WTC11 (cell line): Measurements from ENCODE around the gene KITLG. TPM values are rescaled to one million over a fixed set of nuclear protein-coding genes. Genes with fewer than 3 reads are reported as not detected.

Source experiments
- ATF1 ChIP-seq: sonication (generic); formaldehyde crosslinking; IDR thresholded peaks from 2 replicates; pipeline ENCODE4 v1.8.1; 2023; ENCODE audit warnings: mild to moderate bottlenecking, moderate library complexity, missing genetic modification reagents
- CREM ChIP-seq: sonication (generic); formaldehyde crosslinking; IDR thresholded peaks from 2 replicates; pipeline ENCODE4 v1.8.1; 2022; ENCODE audit warnings: mild to moderate bottlenecking, missing genetic modification reagents, moderate library complexity
- FOXK1 ChIP-seq: sonication (generic); formaldehyde crosslinking; IDR thresholded peaks from 2 replicates; pipeline ENCODE4 v1.8.0; 2022; ENCODE audit warnings: mild to moderate bottlenecking, moderate library complexity, missing genetic modification reagents
- GRHL2 ChIP-seq: fragments of 250-450 bp; sonication (Bioruptor Pico); IDR thresholded peaks from 2 replicates; pipeline ENCODE4 v1.8.0; 2022; ENCODE audit warnings: mild to moderate bottlenecking, moderate library complexity; ENCODE audit not compliant: insufficient replicate concordance, severe bottlenecking
- IRF2 ChIP-seq: sonication (generic); formaldehyde crosslinking; IDR thresholded peaks from 2 replicates; pipeline ENCODE4 v1.8.0; 2022; ENCODE audit warnings: low read depth, missing genetic modification reagents, borderline replicate concordance
- MYBL2 ChIP-seq: sonication (generic); formaldehyde crosslinking; IDR thresholded peaks from 2 replicates; pipeline ENCODE4 v1.8.1; 2023; ENCODE audit warnings: mild to moderate bottlenecking, moderate library complexity, missing genetic modification reagents
- NR3C1 ChIP-seq: sonication (generic); formaldehyde crosslinking; conservative IDR thresholded peaks from 2 replicates; pipeline ENCODE4 v1.8.1; 2023; ENCODE audit warnings: low read depth, mild to moderate bottlenecking, missing genetic modification reagents
- TEAD1 ChIP-seq: sonication (generic); formaldehyde crosslinking; IDR thresholded peaks from 2 replicates; pipeline ENCODE4 v1.8.0; 2022; ENCODE audit warnings: mild to moderate bottlenecking, missing genetic modification reagents
- ZNF263 ChIP-seq: sonication (generic); formaldehyde crosslinking; IDR thresholded peaks from 2 replicates; pipeline ENCODE4 v1.8.1; 2022; ENCODE audit warnings: low read depth, mild to moderate bottlenecking, moderate library complexity, missing genetic modification reagents
- ZNF317 ChIP-seq: sonication (generic); formaldehyde crosslinking; IDR thresholded peaks from 2 replicates; pipeline ENCODE4 v1.8.1; 2023; ENCODE audit warnings: low read depth, mild to moderate bottlenecking, moderate library complexity, missing genetic modification reagents, borderline replicate concordance
- total RNA-seq: library from RNA; stranded (reverse); gene quantifications from 3 replicates; pipeline ENCODE4 v1.2.3, GENCODE V29; 2021
- TF ChIP-seq, protein P1 (sequence below): sonication (generic); formaldehyde crosslinking; IDR thresholded peaks from 2 replicates; pipeline ENCODE4 v1.8.1; 2023; ENCODE audit warnings: mild to moderate bottlenecking, missing genetic modification reagents
- TF ChIP-seq, protein P2 (sequence below): fragments of 250-450 bp; sonication (Bioruptor Pico); IDR thresholded peaks from 2 replicates; pipeline ENCODE4 v2.1.2; 2022; ENCODE audit warnings: mild to moderate bottlenecking, moderate library complexity
- TF ChIP-seq, protein P3 (sequence below): sonication (generic); formaldehyde crosslinking; IDR thresholded peaks from 2 replicates; pipeline ENCODE4 v1.8.0; 2023; ENCODE audit warnings: mild to moderate bottlenecking, missing genetic modification reagents
- TF ChIP-seq, protein P4 (sequence below): fragments of 250-450 bp; sonication (Bioruptor Pico); IDR thresholded peaks from 2 replicates; pipeline ENCODE4 v1.9.0; 2021; ENCODE audit warnings: mild to moderate bottlenecking
- TF ChIP-seq, protein P5 (sequence below): fragments of 250-450 bp; sonication (Bioruptor Pico); IDR thresholded peaks from 2 replicates; pipeline ENCODE4 v1.8.0; 2021; ENCODE audit warnings: mild to moderate bottlenecking
- TF ChIP-seq, protein P6 (sequence below): sonication (generic); formaldehyde crosslinking; IDR thresholded peaks from 2 replicates; pipeline ENCODE4 v1.8.1; 2022; ENCODE audit warnings: low read depth, mild to moderate bottlenecking, moderate library complexity, missing genetic modification reagents, borderline replicate concordance
- TF ChIP-seq, protein P7 (sequence below): sonication (generic); formaldehyde crosslinking; IDR thresholded peaks from 2 replicates; pipeline ENCODE4 v1.8.0; 2022; ENCODE audit warnings: mild to moderate bottlenecking, missing genetic modification reagents
- TF ChIP-seq, protein P8 (sequence below): sonication (generic); formaldehyde crosslinking; IDR thresholded peaks from 2 replicates; pipeline ENCODE4 v1.8.0; 2023; ENCODE audit warnings: missing genetic modification reagents, mild to moderate bottlenecking, borderline replicate concordance

The KITLG gene
- total RNA-seq, 1 experiment from 2014 or later, result 12.5 TPM

DNA sequence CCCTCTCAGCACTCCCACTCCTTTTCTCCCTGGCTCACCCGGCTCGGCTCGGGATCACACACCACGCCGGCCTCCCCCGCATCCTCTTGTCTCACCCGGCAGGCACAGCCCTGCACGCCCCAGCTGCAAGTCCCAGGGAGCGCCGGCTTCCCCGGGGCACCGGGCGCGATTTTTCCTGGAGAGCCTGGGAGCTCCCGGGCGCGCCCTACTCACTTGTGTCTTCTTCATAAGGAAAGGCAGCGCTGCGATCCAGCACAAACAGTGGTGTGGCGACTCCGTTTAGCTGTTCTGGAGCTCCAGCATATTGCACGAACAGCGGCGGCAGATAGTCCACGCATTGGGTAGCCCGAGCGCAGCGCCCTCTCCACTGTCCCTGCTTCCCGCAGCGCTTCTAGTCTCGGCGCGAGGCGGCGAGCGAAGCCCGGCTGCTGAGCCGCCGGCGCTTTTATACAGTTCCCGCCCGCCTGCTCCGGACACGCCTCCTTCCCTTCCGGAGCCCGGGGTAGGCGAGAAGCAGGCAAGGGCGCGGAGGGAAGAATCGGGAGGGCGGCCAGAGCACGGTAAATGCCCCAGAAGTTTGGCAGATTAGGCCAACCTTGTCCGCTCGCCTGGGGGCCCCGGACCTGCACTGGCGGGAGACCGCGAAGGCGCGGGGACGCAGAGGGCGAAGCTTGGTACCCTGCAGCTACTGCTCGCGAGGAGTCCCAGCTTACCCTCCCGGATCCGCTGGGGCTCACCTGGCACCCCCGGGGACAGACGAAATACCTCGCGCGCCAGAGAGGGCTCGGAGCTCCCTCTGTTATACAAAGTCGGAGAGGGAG, at the start of gene KITLG (continued):
- TF ChIP-seq, protein P1, sequence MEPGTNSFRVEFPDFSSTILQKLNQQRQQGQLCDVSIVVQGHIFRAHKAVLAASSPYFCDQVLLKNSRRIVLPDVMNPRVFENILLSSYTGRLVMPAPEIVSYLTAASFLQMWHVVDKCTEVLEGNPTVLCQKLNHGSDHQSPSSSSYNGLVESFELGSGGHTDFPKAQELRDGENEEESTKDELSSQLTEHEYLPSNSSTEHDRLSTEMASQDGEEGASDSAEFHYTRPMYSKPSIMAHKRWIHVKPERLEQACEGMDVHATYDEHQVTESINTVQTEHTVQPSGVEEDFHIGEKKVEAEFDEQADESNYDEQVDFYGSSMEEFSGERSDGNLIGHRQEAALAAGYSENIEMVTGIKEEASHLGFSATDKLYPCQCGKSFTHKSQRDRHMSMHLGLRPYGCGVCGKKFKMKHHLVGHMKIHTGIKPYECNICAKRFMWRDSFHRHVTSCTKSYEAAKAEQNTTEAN, result no peak; the same call in 1 of the 2 replicates
- TF ChIP-seq NR3C1 (CRISPR knock-in tag), result no peak
- no peak for TF ChIP-seq ZNF317 (CRISPR knock-in tag)
- TF ChIP-seq, protein P2, sequence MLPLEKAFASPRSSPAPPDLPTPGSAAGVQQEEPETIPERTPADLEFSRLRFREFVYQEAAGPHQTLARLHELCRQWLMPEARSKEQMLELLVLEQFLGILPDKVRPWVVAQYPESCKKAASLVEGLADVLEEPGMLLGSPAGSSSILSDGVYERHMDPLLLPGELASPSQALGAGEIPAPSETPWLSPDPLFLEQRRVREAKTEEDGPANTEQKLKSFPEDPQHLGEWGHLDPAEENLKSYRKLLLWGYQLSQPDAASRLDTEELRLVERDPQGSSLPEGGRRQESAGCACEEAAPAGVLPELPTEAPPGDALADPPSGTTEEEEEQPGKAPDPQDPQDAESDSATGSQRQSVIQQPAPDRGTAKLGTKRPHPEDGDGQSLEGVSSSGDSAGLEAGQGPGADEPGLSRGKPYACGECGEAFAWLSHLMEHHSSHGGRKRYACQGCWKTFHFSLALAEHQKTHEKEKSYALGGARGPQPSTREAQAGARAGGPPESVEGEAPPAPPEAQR (CRISPR knock-in tag), result no peak
- no peak for TF ChIP-seq IRF2 (CRISPR knock-in tag)
- TF ChIP-seq ZNF263, result 0 out of 2 replicates have a peak, but pooled peaks have one; percentile 23
- TF ChIP-seq, protein P3, sequence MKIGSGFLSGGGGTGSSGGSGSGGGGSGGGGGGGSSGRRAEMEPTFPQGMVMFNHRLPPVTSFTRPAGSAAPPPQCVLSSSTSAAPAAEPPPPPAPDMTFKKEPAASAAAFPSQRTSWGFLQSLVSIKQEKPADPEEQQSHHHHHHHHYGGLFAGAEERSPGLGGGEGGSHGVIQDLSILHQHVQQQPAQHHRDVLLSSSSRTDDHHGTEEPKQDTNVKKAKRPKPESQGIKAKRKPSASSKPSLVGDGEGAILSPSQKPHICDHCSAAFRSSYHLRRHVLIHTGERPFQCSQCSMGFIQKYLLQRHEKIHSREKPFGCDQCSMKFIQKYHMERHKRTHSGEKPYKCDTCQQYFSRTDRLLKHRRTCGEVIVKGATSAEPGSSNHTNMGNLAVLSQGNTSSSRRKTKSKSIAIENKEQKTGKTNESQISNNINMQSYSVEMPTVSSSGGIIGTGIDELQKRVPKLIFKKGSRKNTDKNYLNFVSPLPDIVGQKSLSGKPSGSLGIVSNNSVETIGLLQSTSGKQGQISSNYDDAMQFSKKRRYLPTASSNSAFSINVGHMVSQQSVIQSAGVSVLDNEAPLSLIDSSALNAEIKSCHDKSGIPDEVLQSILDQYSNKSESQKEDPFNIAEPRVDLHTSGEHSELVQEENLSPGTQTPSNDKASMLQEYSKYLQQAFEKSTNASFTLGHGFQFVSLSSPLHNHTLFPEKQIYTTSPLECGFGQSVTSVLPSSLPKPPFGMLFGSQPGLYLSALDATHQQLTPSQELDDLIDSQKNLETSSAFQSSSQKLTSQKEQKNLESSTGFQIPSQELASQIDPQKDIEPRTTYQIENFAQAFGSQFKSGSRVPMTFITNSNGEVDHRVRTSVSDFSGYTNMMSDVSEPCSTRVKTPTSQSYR (CRISPR knock-in tag), result 0 out of 2 replicates have a peak, but pooled peaks have one; percentile 17
- no peak for TF ChIP-seq CREM (CRISPR knock-in tag)
- 0 out of 2 replicates have a peak, but pooled peaks have one; percentile 66 for TF ChIP-seq ATF1 (CRISPR knock-in tag)
- TF ChIP-seq TEAD1, result peak; percentile 57; the same call in 1 of the 2 replicates
- TF ChIP-seq FOXK1 (CRISPR knock-in tag), result 0 out of 2 replicates have a peak, but pooled peaks have one; percentile 37
- TF ChIP-seq, protein P4, sequence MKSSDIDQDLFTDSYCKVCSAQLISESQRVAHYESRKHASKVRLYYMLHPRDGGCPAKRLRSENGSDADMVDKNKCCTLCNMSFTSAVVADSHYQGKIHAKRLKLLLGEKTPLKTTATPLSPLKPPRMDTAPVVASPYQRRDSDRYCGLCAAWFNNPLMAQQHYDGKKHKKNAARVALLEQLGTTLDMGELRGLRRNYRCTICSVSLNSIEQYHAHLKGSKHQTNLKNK (CRISPR knock-in tag), result no peak
- TF ChIP-seq, protein P5, sequence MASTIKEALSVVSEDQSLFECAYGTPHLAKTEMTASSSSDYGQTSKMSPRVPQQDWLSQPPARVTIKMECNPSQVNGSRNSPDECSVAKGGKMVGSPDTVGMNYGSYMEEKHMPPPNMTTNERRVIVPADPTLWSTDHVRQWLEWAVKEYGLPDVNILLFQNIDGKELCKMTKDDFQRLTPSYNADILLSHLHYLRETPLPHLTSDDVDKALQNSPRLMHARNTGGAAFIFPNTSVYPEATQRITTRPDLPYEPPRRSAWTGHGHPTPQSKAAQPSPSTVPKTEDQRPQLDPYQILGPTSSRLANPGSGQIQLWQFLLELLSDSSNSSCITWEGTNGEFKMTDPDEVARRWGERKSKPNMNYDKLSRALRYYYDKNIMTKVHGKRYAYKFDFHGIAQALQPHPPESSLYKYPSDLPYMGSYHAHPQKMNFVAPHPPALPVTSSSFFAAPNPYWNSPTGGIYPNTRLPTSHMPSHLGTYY (CRISPR knock-in tag), result no peak
- no peak for TF ChIP-seq GRHL2
- TF ChIP-seq, protein P6, sequence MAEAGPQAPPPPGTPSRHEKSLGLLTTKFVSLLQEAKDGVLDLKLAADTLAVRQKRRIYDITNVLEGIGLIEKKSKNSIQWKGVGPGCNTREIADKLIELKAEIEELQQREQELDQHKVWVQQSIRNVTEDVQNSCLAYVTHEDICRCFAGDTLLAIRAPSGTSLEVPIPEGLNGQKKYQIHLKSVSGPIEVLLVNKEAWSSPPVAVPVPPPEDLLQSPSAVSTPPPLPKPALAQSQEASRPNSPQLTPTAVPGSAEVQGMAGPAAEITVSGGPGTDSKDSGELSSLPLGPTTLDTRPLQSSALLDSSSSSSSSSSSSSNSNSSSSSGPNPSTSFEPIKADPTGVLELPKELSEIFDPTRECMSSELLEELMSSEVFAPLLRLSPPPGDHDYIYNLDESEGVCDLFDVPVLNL, result 0 out of 2 replicates have a peak, but pooled peaks have one; percentile 34
- TF ChIP-seq MYBL2 (CRISPR knock-in tag), result 0 out of 2 replicates have a peak, but pooled peaks have one; percentile 59
- TF ChIP-seq, protein P7, sequence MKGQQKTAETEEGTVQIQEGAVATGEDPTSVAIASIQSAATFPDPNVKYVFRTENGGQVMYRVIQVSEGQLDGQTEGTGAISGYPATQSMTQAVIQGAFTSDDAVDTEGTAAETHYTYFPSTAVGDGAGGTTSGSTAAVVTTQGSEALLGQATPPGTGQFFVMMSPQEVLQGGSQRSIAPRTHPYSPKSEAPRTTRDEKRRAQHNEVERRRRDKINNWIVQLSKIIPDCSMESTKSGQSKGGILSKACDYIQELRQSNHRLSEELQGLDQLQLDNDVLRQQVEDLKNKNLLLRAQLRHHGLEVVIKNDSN, result no peak; the same call in 1 of the 2 replicates
- TF ChIP-seq, protein P8, sequence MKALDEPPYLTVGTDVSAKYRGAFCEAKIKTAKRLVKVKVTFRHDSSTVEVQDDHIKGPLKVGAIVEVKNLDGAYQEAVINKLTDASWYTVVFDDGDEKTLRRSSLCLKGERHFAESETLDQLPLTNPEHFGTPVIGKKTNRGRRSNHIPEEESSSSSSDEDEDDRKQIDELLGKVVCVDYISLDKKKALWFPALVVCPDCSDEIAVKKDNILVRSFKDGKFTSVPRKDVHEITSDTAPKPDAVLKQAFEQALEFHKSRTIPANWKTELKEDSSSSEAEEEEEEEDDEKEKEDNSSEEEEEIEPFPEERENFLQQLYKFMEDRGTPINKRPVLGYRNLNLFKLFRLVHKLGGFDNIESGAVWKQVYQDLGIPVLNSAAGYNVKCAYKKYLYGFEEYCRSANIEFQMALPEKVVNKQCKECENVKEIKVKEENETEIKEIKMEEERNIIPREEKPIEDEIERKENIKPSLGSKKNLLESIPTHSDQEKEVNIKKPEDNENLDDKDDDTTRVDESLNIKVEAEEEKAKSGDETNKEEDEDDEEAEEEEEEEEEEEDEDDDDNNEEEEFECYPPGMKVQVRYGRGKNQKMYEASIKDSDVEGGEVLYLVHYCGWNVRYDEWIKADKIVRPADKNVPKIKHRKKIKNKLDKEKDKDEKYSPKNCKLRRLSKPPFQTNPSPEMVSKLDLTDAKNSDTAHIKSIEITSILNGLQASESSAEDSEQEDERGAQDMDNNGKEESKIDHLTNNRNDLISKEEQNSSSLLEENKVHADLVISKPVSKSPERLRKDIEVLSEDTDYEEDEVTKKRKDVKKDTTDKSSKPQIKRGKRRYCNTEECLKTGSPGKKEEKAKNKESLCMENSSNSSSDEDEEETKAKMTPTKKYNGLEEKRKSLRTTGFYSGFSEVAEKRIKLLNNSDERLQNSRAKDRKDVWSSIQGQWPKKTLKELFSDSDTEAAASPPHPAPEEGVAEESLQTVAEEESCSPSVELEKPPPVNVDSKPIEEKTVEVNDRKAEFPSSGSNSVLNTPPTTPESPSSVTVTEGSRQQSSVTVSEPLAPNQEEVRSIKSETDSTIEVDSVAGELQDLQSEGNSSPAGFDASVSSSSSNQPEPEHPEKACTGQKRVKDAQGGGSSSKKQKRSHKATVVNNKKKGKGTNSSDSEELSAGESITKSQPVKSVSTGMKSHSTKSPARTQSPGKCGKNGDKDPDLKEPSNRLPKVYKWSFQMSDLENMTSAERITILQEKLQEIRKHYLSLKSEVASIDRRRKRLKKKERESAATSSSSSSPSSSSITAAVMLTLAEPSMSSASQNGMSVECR (CRISPR knock-in tag), result no peak
